Ovary (tissue), 9 donors: ENCODE data around the gene MPRIP. TPM values are rescaled to one million over a fixed set of nuclear protein-coding genes. Genes with fewer than 3 reads are reported as not detected.

Experiments
- DNase-seq, 5 donors: peaks; one replicate each; pipeline ENCODE4 v3.0.0-alpha.2; 2019 to 2020
- H3K27ac ChIP-seq, 2 donors: fragments of 200-600 bp; one replicate each; pipeline versions ENCODE4 v1.5.1 to v1.8.0; 2019 to 2022
- H3K27me3 ChIP-seq: fragments of 200-600 bp; one replicate; pipeline ENCODE4 v1.8.0; 2022
- H3K36me3 ChIP-seq: fragments of 200-600 bp; sonication (generic); one replicate; pipeline ENCODE4 v1.5.1; 2019
- H3K4me1 ChIP-seq: one replicate; pipeline ENCODE4 v1.8.1; 2013; ENCODE audit warnings: mild to moderate bottlenecking, moderate library complexity; ENCODE audit not compliant: insufficient read depth
- H3K4me3 ChIP-seq: fragments of 200-600 bp; sonication (generic); one replicate; pipeline ENCODE4 v1.5.1; 2017
- H3K9me3 ChIP-seq, 2 donors: fragments of 200-600 bp in 1 of 2; sonication (generic) in 1 of 2; one replicate each; pipeline versions ENCODE4 v1.5.1 to v1.8.1; 2013 to 2019; ENCODE audit warnings: mild to moderate bottlenecking in 1 of 2, moderate library complexity in 1 of 2
- CTCF ChIP-seq, 3 donors: fragments of 450-650 bp in 2 of 3; fragments of 200-600 bp in 1 of 3; IDR thresholded peaks; one replicate each; pipeline versions ENCODE4 v1.5.1 to v1.8.0; 2016 to 2022; ENCODE audit warnings: antibody characterized with exemption in 3 of 3, mild to moderate bottlenecking in 1 of 3
- EP300 ChIP-seq: sonication (generic); formaldehyde crosslinking; IDR thresholded peaks from one replicate; pipeline ENCODE4 v1.6.1; 2017; ENCODE audit warnings: antibody characterized with exemption
- POLR2A ChIP-seq: fragments of 450-650 bp; IDR thresholded peaks from one replicate; pipeline ENCODE4 v1.6.1; 2017; ENCODE audit warnings: antibody characterized with exemption, mild to moderate bottlenecking, moderate library complexity
- WGBS, 3 donors: extraction: QIAGEN DNeasy Blood & Tissue Kit in 1 of 3; methylation state at CpG; one replicate each; pipeline versions ENCODE4 v1.1.5 to v1.1.7; 2013 to 2017; 5-methylcytosine and 5-hydroxymethylcytosine counted together
- intact Hi-C, 4 donors: fragments of 100-400 bp; cut with DNase I; formaldehyde crosslinking; loops; one replicate each; pipeline versions ENCODE4 v1.11.0 to v1.15.1; 2022 to 2023
- polyA plus RNA-seq, 2 donors: library from polyadenylated mRNA; stranded (reverse); fragments of 200-250 nt in 1 of 2; fragments of 350-450 nt in 1 of 2; fragmentation: Illumina TruSeq in 1 of 2; extraction: RNeasy Lipid Tissue Mini Kit (QIAGEN cat#74804) in 1 of 2; gene quantifications; one replicate each; pipeline ENCODE4 v1.2.3, GENCODE V29; 2013 to 2014
- total RNA-seq, 7 donors: library from RNA; depleted of rRNA in 2 of 7; stranded (reverse); fragments of >200 nt in 2 of 7; fragmentation: NEBNext Ultra II Directional in 3 of 7; extraction: Animal tissue kit (Norgen Biotek cat#: 25700) in 3 of 7; gene quantifications; one replicate each; pipeline versions ENCODE4 v1.1.0 to v1.2.4, GENCODE V29; 2016 to 2023
- donor health status: DM: no; HTN: no; CAD: no; lungs with moderate emphysema.
- donor health status: DM: no; HTN: no; CAD: no.
- donor health status: Bipolar disorder and iron deficiency.
- donor health status: DM: yes; HTN: yes; CAD: no.
- donor health status: DM: no; HTN: no; CAD: no.
- donor health status: DM: yes; HTN: yes; CAD: no.

The MPRIP gene
- total and polyA plus RNA-seq, 9 donors, result 72.3 to 256 (median 202) TPM

- no peaks in the 10 kb centered on the region for H3K36me3 ChIP-seq
- intact Hi-C loops, result loop anchor here in 1 of 4 donors (5.0 kb wide), 1 partner anchor 52 kb away; no protein-coding TSS in a partner anchor
Observed at GRCh38 chr17:17069849-17070248, 27.6 kb downstream of the MPRIP start.

GRCh38 chr17:17070931-17071330, 28.7 kb downstream of the MPRIP start:
- 67 to 92% (median 80%) methylated on average over 5 of the region's 5 CpGs for WGBS, 3 donors
- Histone ChIP-seq H3K27me3 (no peaks in the 10 kb centered on the region), H3K4me1 (peaks cover 15% of the 10 kb centered on the region), H3K36me3 (no peaks in the 10 kb centered on the region), H3K9me3 (no peaks in the 10 kb centered on the region), H3K4me3 (no peak overlapping the region), H3K27ac (no peak overlapping the region)
- intact Hi-C loops, result loop anchor here in 1 of 4 donors (5.0 kb wide), 1 partner anchor 51 kb away; no protein-coding TSS in a partner anchor
- TF ChIP-seq EP300 (no peak), CTCF (IDR thresholded peaks at IDR 0.05) (no peak), POLR2A (no peak)
- DNase-seq, result peak in 2 of 5 donors; percentile 1 to 17

More at GRCh38 chr17:17069849-17070248, 27.6 kb downstream of the MPRIP start:
- TF ChIP-seq CTCF (IDR thresholded peaks at IDR 0.05) (no peak), POLR2A (no peak)
- H3K27me3 ChIP-seq, result no peaks in the 10 kb centered on the region
- H3K9me3 ChIP-seq, result no peaks in the 10 kb centered on the region
- no peak overlapping the region for H3K27ac ChIP-seq
- DNase-seq, result no peak
- no peak overlapping the region for H3K4me3 ChIP-seq
- peaks cover 9% of the 10 kb centered on the region for H3K4me1 ChIP-seq

GRCh38 chr17:17071531-17072360, 29.5 kb downstream of the MPRIP start:
- Histone ChIP-seq H3K9me3 (no peaks in the 10 kb centered on the region), H3K4me3 (no peak overlapping the region), H3K27me3 (no peaks in the 10 kb centered on the region), H3K4me1 (peaks cover 16% of the 10 kb centered on the region), H3K27ac (no peak overlapping the region), H3K36me3 (no peaks in the 10 kb centered on the region)
- no peak for TF ChIP-seq CTCF (IDR thresholded peaks at IDR 0.05)
- TF ChIP-seq POLR2A, result no peak
- TF ChIP-seq EP300, result no peak
- intact Hi-C loops, result loop anchor here in 1 of 4 donors (5.0 kb wide), 1 partner anchor 51 kb away; no protein-coding TSS in a partner anchor
- 46 to 51% (median 49%) methylated on average over 14 of the region's 14 CpGs for WGBS, 3 donors
- DNase-seq, result peak in 2 of 5 donors; percentile 6 to 28

GRCh38 chr17:17072546-17072945, 30.3 kb downstream of the MPRIP start:
- H3K4me3 ChIP-seq, result no peak overlapping the region
- peak in 2 of 5 donors; percentile 9 to 13 for DNase-seq
- intact Hi-C loops, result loop anchor here in 1 of 4 donors (5.0 kb wide), 1 partner anchor 50 kb away; no protein-coding TSS in a partner anchor
- no peaks in the 10 kb centered on the region for H3K36me3 ChIP-seq
- no peak overlapping the region for H3K27ac ChIP-seq
- H3K9me3 ChIP-seq, result no peaks in the 10 kb centered on the region
- 88 to 92% (median 89%) methylated on average over 5 of the region's 5 CpGs for WGBS, 3 donors
- TF ChIP-seq CTCF (IDR thresholded peaks at IDR 0.05) (no peak), EP300 (no peak), POLR2A (no peak)
- H3K27me3 ChIP-seq, result no peaks in the 10 kb centered on the region
- H3K4me1 ChIP-seq, result peaks cover 16% of the 10 kb centered on the region
